NAMALWA (cell line): ENCODE data around the gene EXT2.

Experiments used
- DNase-seq: peaks from one replicate; pipeline ENCODE4 v3.0.0-alpha.2; 2015; ENCODE audit warnings: low spot score

Gene EXT2

DNA sequence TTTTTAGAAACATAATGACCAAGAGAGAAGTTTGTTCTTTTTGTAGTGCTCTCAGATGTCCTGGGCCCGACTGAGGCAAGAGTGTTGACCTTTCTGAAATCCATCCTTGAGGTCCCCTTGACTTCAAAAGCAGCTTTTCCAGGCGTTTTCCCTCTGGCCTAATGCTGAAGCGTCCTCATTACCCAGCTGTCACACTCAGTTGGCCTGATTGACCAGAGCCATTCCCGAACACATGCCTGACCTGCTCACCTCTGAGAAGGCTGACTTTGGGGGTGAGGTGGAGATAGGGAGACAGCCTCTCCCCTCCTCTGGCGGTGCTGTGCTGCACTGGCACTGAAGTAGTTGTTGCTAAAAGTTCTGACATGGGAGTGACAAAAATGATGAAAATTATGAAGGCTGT is 147.6 kb downstream of the EXT2 start:
- DNase-seq: no peak

DNA sequence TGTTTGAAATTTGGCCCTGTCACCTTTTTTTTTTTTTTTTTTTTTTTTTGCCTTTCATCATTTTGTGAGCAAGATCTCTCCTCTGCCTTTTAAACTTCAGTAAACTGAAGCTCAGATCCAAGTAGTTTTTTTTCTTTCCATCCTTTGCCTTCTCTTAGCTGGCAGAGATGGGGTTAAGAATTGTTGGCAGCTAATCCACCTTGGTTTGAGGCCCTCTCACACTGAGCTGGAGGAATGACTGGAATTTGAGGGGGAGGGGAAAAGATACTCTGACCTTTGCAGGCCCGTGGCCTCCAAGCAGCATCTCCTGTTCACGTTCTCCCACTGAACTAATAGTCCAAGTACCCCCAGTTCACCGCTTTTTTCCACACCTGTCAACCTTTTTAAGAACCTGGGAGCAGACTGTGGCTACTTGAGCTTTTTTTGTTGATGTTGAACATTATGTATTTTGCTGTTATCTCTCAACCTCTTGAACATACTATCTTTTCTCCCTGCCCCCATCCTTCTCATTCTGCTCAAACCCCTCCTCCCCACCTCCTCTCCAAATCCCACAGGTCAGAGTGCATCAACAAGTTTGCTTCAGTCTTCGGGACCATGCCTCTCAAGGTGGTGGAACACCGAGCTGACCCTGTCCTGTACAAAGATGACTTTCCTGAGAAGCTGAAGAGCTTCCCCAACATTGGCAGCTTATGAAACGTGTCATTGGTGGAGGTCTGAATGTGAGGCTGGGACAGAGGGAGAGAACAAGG is 148.3 kb downstream of the EXT2 start:
- no peak for DNase-seq

DNA sequence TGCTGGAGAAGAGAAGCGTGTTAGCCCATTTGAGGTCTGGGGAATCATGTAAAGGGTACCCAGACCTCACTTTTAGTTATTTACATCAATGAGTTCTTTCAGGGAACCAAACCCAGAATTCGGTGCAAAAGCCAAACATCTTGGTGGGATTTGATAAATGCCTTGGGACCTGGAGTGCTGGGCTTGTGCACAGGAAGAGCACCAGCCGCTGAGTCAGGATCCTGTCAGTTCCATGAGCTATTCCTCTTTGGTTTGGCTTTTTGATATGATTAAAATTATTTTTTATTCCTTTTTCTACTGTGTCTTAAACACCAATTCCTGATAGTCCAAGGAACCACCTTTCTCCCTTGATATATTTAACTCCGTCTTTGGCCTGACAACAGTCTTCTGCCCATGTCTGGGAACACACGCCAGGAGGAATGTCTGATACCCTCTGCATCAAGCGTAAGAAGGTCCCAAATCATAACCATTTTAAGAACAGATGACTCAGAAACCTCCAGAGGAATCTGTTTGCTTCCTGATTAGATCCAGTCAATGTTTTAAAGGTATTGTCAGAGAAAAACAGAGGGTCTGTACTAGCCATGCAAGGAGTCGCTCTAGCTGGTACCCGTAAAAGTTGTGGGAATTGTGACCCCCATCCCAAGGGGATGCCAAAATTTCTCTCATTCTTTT is 149.3 kb downstream of the EXT2 start:
- DNase-seq: no peak

DNA sequence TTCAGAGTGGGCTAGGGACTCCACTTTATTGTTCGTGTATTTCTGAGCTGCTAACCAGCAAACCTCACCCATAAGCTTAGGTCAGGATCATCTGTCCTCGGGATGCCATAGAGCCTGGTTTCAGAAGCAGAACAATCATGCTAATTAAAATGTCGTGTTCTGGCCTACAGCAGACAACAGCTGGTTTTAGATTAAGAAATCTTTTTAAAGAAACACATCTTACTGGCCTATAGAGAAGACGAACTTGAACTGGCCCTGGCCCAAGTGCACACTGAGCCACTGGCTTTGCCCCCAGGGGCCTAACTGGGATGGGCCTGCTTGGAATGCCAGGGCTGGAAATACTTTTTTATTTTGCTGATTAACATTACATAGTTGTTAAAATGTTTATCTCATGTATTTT is 151.2 kb downstream of the EXT2 start:
- DNase-seq: no peak

DNA sequence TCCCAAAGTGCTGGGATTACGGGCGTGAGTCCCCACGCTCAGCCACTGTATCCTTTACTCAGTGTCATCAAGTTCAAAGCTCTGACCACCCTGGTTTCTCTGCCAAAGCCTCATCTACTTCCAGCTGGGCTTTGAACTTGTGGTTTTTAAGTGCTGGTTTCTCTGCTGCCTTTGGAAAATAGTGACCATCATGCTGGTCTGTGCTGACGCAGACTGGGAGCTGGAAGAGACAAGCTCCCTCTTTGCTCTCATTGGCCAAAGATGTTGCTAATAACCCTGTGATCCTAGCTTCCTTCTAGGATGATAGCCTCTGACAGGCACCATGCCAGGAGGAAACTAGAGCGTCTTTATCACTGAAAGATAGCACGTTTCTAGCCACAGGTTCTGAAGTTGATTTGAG is 152.0 kb downstream of the EXT2 start:
- DNase-seq: no peak

DNA sequence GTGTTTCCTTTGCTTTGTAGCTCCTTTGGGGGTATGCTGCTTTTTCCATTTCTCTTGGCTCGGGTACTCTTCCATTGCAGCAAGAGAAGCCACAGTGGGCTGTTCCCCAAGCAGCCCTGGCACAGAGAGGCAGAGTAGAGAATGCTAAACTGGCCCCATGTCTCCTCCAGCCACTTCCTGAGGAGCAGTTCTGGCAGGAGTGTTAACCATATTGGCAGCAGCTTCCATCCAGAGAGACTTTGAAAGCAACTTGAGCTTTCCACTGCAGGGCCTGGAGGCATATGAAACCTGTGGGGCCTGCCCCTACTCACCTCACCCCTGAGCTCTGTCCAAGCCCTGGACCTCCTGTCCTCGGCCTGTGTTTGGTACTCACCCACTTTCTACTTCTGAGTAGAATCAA is 152.6 kb downstream of the EXT2 start:
- no peak for DNase-seq

DNA sequence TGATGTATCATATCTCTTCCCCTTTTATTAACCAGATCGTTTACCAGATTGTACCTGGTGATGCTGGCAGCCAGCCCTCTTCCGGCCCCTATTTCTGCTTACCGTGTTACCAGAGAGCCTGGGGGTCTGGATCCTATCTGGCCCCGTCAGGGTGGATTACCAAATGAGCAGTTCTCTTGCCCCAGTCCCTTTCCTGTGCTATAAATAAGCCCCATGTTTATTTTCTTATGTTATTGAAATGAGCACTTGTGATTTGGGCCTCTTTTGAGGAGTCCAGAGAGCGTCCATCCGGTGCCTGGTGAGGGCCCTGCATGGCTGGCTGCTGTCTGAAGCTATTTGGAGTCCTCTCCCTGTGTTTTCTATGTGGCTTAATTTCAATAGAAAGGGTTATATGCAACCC is 154.9 kb downstream of the EXT2 start:
- no peak for DNase-seq

DNA sequence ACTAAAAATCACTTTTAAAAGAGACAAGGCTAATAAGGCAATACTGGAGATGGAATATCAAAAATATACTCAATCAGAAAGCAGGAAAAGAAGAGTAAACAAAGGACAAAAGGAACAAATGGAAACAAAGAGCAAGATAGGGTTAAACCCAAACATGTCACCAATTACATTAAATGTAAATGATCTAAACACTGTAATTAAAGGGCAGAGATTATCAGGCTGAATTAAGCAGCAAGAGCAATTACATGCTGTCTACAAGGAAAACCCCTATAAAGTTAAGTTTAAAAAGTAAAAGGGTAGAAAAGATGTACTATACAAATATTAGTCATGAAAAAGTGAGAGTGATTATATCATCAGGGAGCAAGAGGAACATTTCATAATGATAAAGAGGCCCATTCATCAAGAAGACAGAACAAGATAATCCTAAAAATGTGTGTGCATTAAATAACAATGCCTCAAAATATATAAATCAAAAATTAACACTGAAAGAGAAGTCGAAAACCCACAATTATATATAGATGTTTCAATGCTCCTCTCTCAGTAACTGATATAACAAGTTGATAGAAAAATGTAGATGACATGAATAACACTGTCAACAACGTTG is 157.6 kb downstream of the EXT2 start:
- DNase-seq: no peak

DNA sequence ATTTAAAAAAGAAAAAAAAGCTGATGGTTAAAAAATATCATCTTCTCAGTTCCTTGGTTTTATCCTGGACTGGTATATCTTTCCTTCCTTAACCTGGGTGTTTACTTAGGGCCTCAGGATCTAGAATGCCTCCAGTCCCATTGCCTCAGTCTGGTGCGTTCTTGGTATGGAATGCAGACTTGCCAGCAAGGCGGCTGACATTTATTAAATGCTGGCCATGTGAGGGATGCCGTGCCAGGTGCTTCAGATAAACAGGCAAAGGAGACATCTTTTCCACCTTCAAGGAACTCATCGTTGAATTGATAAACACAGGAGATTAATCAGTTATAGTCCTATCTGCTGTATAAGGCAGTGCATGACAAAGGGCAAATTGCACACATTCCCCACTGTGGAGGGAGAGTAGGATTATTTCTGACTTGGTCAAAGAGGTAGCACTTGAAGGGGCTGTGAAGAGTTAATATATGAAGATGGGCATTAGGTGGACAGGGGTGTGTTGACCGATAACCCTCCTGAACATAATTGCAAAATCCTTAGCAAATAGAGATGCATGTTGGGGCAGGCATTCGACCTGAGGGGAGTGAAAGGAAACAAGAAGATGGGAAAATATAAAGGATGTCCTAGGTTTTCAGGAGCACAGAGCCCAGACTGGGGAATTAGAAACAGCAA is 160.1 kb downstream of the EXT2 start:
- DNase-seq: no peak

DNA sequence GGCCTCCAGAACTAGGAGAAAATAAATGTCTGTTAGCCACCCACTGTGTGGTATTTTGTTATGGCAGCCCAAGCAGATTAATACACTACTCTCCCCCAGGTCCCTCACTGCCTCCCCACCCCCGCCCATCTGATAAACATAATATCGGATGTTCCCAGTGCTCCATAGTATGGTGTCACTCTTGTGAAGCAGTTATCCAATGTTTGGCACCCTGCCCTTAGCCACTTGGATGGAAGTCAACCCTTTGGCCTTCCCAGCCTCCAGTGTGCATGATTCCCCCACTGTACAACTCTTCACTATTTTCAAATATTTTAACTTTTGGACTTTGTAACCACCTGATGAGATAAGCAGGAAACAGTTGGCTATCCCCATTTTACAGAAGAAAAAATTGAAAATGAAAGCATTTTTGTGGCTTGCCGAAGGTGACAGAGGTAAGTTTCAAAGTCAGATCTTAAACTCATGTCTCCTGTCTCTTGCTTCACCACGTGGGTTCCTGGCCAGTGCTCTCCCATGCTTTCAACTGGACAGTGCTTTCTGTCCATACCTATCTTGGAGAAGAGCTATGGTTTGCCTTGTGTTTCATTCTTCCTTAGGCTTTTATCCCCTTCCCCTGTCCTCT is 161.3 kb downstream of the EXT2 start:
- no peak for DNase-seq

DNA sequence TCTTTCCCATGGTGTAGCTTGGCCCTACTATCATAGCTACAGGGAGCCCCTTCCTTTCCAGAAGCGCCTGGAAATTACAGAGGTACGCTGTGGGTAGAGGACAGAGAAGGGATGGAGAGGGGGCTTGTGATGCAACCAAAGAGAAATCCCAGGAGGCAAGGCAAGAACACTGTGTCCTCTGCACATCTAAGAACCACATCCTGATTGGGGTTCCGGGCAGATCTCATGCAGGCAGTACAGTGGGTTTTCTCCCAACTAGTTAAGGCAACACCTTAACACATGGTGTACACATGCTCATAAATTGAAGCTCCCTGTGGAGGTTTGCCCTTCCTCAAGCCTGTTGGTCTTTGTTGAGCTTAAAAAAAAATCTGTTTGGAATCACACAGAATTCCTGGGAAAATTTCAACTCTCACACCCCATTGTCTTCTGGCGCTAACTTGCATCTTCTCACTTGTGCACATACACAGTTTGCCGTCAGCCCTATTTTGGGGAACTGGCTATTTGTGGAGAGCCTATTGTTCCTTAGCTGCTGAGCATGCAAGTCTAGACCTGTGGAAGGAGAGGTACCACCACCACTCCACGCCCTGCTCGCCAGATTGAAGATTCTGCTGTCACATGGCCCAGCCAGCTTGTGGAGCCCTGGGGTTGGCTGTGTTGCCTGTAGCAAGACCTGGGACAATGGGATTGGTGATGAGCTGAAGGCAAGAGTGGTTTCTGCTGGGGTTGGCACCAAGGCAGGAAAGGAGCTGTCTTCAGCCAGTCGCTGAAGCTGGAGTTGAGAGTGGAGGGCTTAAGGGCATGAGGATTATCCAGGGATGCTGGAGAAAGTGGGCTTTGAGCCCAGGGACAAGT is 162.1 kb downstream of the EXT2 start:
- DNase-seq: no peak

DNA sequence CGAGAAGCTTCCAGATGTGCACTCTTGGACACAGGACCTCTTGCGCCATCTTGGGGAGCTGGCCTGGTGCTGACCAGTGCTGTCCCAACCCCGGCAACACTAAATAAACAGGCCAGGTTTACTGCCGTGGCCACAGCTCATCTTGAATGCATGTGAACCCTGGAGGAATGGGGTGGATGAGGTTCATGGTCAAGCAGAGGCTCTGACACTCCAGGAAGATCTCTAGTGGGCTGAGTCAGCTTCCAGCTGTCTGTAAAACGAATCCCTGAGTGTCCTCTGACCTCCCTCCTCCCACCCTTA is 162.7 kb downstream of the EXT2 start:
- DNase-seq: no peak

DNA sequence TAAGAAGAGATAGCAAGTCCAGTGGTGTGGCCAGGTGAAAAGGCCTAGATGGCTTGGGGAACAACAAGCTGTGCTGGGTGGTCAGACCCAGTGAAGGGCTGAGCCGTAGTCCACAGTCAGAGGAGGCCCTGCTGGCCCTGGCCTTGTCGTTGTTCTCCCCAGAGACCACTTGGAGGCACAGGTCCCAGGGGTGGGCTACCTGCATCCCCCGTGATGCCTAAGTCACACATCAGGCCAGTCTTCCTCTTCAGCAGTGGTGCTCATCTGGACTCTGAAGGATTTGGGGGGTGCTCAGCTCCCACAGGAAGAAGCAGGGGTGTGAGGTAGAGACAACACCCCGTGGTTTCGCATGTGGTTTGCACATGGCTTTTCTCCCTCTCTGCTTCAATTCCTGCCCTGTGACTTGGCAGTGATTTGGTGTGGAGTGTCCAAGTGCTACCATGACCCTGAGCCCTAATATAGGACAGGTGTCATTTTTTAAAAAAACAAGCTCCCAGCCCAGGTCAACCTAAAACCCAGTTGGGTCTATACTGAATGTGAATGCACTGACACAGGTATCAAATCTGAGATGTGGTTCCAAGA is 163.5 kb downstream of the EXT2 start:
- no peak for DNase-seq

DNA sequence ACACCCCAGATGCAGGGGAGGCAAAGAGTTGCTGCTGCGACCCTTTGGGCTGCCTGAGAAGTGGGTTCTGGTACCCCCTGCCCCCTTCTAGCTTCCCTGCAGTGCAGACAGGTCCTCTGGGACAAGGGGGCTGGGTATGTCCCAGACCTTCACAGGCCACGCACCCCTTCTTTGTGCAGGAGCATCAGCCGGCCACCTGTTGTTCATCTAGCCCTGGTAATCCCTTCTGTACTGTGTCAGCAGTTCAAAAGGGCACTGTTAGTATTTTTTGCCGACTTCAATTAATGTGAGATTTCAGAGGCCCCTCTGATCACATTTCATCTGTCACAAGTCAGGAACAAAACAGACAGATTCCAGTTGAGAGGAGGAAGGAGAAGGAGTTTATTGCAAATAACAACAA is 164.6 kb downstream of the EXT2 start:
- no peak for DNase-seq

DNA sequence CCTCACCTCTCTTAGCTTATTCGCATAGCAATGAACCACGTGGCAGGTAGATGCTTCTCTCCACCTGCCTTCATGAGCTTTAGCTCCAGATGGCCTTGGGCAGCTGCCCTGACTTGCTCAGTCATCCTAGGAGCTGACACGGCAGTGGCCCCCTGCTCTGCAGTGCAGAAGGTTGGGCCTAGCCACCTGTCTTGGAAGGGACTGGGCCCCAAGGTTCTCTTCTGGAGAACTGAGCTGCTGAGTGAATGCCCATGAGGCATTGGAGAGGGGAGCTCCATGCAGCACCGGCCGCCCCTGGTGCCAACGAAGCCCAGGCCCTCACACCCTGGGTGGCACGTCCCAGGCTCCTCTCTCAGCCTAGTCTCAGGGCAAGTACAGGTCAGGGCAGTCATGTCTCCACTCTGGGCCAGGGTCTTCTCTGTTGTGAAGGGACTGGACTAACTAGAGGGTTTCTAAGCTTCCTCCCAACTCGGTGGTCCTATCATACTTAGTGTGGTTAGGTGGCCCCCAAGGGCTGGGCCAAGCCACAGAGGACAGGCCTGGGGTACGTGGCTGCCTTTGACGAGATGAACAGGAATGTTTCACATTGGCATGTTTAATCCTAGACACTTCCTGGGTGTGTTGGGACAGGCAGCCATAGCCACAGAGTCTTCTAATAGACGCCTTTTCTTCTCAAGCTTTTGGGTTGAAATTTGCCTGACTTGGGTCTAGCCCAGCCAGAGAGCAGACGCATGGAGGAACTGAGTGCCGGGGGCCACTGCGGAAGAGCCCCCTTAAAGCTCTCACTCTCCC is 166.5 kb downstream of the EXT2 start:
- no peak for DNase-seq

DNA sequence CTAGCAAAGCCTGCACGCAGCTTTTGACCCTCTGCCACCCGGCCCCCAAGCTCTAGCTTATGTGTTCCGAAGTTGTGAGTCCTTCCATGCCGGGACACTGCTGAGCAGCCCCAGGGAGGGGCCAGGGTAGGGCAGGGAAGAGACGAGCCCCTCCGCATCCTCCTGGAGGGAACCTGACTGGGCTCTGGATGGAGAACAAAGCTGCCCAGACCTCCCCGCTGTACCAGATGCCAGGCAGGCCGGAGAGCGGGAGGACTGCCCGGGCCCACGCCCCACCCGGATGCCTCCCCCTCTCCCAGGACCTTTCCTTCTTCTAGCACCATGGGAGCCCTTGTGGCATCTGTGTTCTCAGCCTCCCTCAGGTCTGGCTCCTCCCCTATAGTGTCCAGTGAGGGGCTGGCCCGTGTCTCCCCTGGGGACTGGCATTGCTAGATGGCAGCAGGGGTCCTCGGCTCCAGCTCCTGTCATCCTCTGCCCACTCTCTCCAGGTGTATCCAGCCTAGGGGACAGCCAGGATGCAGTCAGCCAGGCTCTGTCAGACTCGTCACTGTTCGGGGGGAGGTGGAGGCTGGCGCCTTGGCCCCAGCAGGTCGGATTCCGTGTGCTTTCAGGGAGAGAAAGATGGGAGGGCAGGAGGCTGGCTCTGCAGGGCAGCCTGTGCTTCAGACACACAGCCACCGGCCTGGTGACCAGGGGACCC is 168.4 kb downstream of the EXT2 start:
- DNase-seq: no peak

DNA sequence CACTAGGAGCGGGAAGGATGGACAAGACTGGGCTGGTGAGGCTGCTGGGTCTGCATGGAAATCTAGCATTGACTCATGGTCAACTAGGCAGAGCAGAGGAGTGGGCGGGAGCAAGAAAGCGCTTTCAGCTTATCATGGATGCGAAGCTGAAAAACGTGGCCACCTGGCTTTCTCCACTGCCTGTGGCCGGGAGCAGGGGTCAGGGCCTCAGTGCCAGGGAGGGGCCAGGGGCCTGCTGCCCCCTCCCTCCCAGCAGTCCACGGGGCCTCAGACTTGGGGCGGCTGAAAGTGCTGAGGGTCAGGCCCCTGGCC is 168.9 kb downstream of the EXT2 start:
- no peak for DNase-seq

DNA sequence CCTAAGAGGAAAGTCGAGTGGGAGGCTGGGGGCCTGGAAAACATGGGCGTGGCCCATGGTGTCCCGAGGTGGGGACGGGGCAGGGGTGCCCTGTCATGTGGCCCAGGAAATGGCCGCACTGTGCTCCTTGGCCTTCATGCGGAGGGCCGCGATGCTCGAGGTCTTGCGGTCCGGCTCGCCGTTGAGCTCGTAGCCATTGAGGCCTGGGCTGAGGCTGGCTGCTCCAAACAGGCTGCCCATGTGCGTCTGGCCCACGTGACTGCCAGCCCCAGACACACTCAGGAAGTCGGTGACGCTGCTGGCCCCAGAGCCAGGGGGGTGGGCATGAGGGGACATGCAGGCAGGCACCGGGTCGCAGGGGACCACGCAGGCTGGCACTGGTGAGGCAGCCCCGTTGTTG is 169.3 kb downstream of the EXT2 start:
- no peak for DNase-seq

DNA sequence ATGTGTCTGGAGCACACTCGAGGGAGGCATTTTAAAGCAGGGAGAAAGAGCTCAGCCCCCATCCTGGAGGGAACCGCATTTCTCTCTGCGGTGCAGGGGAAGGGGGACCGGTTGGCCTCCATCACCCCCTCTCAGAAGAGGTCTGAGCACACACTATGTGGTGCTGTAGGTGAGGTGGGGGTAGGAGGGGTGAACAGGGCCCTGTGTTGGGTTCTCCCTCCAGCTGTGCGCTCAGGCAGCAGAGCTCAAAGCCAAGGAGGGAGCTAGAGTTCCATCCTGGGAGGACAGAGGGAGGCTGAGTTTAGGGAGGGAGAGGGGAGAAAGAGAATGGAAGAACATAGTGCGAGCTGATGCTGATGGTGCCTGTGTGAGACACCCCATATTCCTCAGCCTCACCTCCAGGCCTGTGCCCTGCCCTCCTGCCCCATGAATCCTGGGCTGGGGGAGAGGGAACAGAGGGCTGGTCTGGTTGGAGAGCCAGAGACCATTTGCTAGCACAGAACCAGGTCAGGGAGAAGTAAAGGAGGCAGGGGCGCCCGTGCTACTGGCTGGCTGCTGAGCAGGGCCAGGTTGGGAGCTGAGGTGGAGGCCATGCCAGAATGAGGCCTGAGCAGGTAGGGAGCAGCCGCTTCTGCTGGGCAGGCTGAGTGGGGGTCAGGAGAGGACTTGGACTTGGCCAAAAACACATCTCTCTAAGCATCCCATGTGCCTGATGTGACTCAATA is 170.7 kb downstream of the EXT2 start:
- DNase-seq: no peak
